Adrenal gland (tissue), 12 donors: Measurements from ENCODE around the gene S1PR1. TPM values are rescaled to one million over a fixed set of nuclear protein-coding genes. Genes with fewer than 3 reads are reported as not detected.
"Not testable (repeated sequence)": the region's sequence is repeated elsewhere in the genome, so short reads cannot be mapped to it uniquely, and the experiment has no call there.

Experiments
- DNase-seq, 7 donors: peaks; one replicate each; pipeline ENCODE4 v3.0.0-alpha.2; 2019 to 2020
- H3K27ac ChIP-seq, 5 donors: fragments of 200-600 bp; sonication (generic) in 4 of 5; 1 replicate in 3 of 5; 2 replicates in 2 of 5; pipeline versions ENCODE4 v1.5.1 to v1.8.0; 2016 to 2020; ENCODE audit warnings: mild to moderate bottlenecking in 1 of 5
- H3K27me3 ChIP-seq: fragments of 200-600 bp; 2 replicates; pipeline ENCODE4 v1.8.0; 2021
- H3K36me3 ChIP-seq, 2 donors: fragments of 200-600 bp; replicated peaks in 1 of 2; 1 replicate in 1 of 2; 2 replicates in 1 of 2; pipeline versions ENCODE4 v1.5.1 to v1.8.0; 2018 to 2022
- H3K4me1 ChIP-seq, 2 donors: fragments of 200-600 bp; replicated peaks in 1 of 2; 1 replicate in 1 of 2; 2 replicates in 1 of 2; pipeline versions ENCODE4 v1.5.1 to v1.8.0; 2018 to 2021
- H3K4me3 ChIP-seq, 4 donors: fragments of 200-600 bp; sonication (generic) in 3 of 4; one replicate each; pipeline ENCODE4 v1.5.1; 2016 to 2018
- H3K9me3 ChIP-seq, 3 donors: fragments of 200-600 bp; sonication (generic) in 1 of 3; replicated peaks in 1 of 3; 1 replicate in 2 of 3; 2 replicates in 1 of 3; pipeline versions ENCODE4 v1.5.1 to v1.8.0; 2016 to 2021
- CTCF ChIP-seq, 6 experiments: fragments of 450-650 bp in 4 of 6; fragments of 200-600 bp in 2 of 6; sonication (generic) in 1 of 6; IDR thresholded peaks; 1 replicate in 5 of 6; 2 replicates in 1 of 6; pipeline versions ENCODE4 v1.5.1 to v1.8.0; 2016 to 2021; ENCODE audit warnings: antibody characterized with exemption in 6 of 6, mild to moderate bottlenecking in 2 of 6, moderate library complexity in 1 of 6
- POLR2A ChIP-seq, 2 donors: fragments of 450-650 bp; IDR thresholded peaks; one replicate each; pipeline ENCODE4 v1.6.1; 2017; ENCODE audit warnings: antibody characterized with exemption in 2 of 2, mild to moderate bottlenecking in 2 of 2, moderate library complexity in 1 of 2
- WGBS, 4 donors: extraction: QIAGEN DNeasy Blood & Tissue Kit in 2 of 4; methylation state at CpG; one replicate each; pipeline versions ENCODE4 v1.1.5 to v1.1.7; 2013 to 2017; 5-methylcytosine and 5-hydroxymethylcytosine counted together
- intact Hi-C, 2 donors: fragments of 100-400 bp; cut with DNase I; formaldehyde crosslinking; loops; one replicate each; pipeline versions ENCODE4 v1.14.1 to v1.15.0; 2022 to 2023
- polyA plus RNA-seq, 3 donors: library from polyadenylated mRNA; stranded (reverse); fragments of 200-250 nt in 2 of 3; fragments of 350-450 nt in 1 of 3; fragmentation: Illumina TruSeq in 1 of 3; extraction: RNeasy Lipid Tissue Mini Kit (QIAGEN cat#74804) in 1 of 3; gene quantifications; one replicate each; pipeline ENCODE4 v1.2.3, GENCODE V29; 2013 to 2014
- total RNA-seq, 9 donors: library from RNA; depleted of rRNA in 4 of 9; stranded (reverse); fragments of >200 nt in 4 of 9; fragments of 120-200 nt in 1 of 9; fragmentation: NEBNext Ultra II Directional in 1 of 9; extraction: Animal tissue kit (Norgen Biotek cat#: 25700) in 1 of 9; gene quantifications; one replicate each; pipeline versions ENCODE4 v1.1.0 to v1.2.4, GENCODE V29; 2013 to 2023
- donor health status: healthy with polysubstance abuse.
- donor health status: Bipolar disorder and iron deficiency.
- donor health status: DM: yes; HTN: yes; CAD: no.
- donor health status: DM: no; HTN: no; CAD: no.
- donor health status: DM: no; HTN: no; CAD: no.
- donor health status: DM: yes; HTN: yes; CAD: no.

S1PR1 gene
- total and polyA plus RNA-seq, 12 donors: 11.3 to 45.6 (median 27.3) TPM

- H3K36me3 ChIP-seq: no peaks in the 10 kb centered on the region
- intact Hi-C loops: no loop called here
- DNase-seq: no peak
- no peaks in the 10 kb centered on the region for H3K27me3 ChIP-seq
- no peak overlapping the region for H3K4me3 ChIP-seq
- TF ChIP-seq CTCF (IDR thresholded peaks at IDR 0.05) (no peak), POLR2A (IDR thresholded peaks at IDR 0.05) (no peak)
- H3K27ac ChIP-seq: no peak overlapping the region
- H3K4me1 ChIP-seq: no peaks in the 10 kb centered on the region
- no peaks in the 10 kb centered on the region for H3K9me3 ChIP-seq
- WGBS, 4 donors: 85 to 88% (median 86%) methylated on average over 6 of the region's 6 CpGs
Observed at GRCh38 chr1:101228424-101229134, 8.2 kb upstream of the S1PR1 start.

- not testable (repeated sequence) for H3K4me3 ChIP-seq, H3K36me3 ChIP-seq, H3K27me3 ChIP-seq, H3K9me3 ChIP-seq, DNase-seq, H3K27ac ChIP-seq
- peaks cover 0 to 10% of the 10 kb centered on the region in 2 donors for H3K4me1 ChIP-seq
- intact Hi-C loops: loop anchor here in 1 of 2 donors (10.0 kb wide), 1 partner anchor 97 kb away; no protein-coding TSS in a partner anchor
Observed at GRCh38 chr1:101232182-101232581, 4.6 kb upstream of the S1PR1 start.

DNA sequence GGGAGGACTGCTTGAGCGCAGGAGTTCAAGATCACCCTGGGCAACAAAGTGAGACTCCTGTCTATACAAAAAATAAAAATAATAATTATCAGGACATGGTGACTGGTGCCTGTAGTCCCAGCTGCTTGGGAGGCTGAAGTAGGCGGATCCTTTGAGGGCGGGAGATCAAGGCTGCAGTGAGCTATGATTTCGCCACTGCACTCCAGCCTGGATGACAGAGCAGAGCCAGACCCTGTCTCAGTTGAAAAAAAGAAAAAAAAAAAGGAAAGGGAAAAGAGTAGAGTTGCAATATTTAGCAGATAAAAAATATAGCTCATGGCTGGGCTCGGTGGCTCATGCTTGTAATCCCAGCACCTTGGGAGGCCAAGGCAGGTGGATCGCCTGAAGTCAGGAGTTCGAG is 3.3 kb upstream of the S1PR1 start:
- H3K36me3 ChIP-seq: no peaks in the 10 kb centered on the region
- peaks cover 5 to 18% of the 10 kb centered on the region in 2 donors for H3K4me1 ChIP-seq
- TF ChIP-seq POLR2A (IDR thresholded peaks at IDR 0.05) (no peak), CTCF (IDR thresholded peaks at IDR 0.05) (no peak)
- H3K27ac ChIP-seq: no peak overlapping the region
- no peaks in the 10 kb centered on the region for H3K9me3 ChIP-seq
- no peak overlapping the region for H3K4me3 ChIP-seq
- intact Hi-C loops: loop anchor here in 1 of 2 donors (10.0 kb wide), 1 partner anchor 99 kb away; no protein-coding TSS in a partner anchor
- WGBS, 4 donors: 70 to 74% (median 74%) methylated on average over 7 of the region's 7 CpGs
- peak in 2 of 7 donors; percentile 23 to 38 for DNase-seq
- no peaks in the 10 kb centered on the region for H3K27me3 ChIP-seq

- intact Hi-C loops: loop anchor here in 1 of 2 donors (5.0 to 10.0 kb wide), 2 partner anchors 52 to 100 kb away; no protein-coding TSS in a partner anchor
- 24 to 31% (median 28%) methylated on average over 6 of the region's 6 CpGs for WGBS, 4 donors
- Histone ChIP-seq H3K4me1 (peaks cover 5 to 25% of the 10 kb centered on the region in 2 donors), H3K9me3 (no peaks in the 10 kb centered on the region), H3K36me3 (peaks cover 0 to 4% of the 10 kb centered on the region in 2 donors), H3K27ac (peak overlapping the region in 3 of 5 donors; percentile 1 to 80 (median 47)), H3K4me3 (peak overlapping the region in 1 of 4 donors; percentile 89), H3K27me3 (no peaks in the 10 kb centered on the region)
- no peak for DNase-seq
- TF ChIP-seq CTCF (IDR thresholded peaks at IDR 0.05) (no peak), POLR2A (IDR thresholded peaks at IDR 0.05) (no peak)
Observed at GRCh38 chr1:101235216-101235695, 1.6 kb upstream of the S1PR1 start.
